ENCODE results near the gene FAM47E. TPM values are rescaled to one million over a fixed set of nuclear protein-coding genes. Genes with fewer than 3 reads are reported as not detected.

FAM47E gene
- polyA plus RNA-seq, 1 donor from 2014 or later, result 3.7 TPM

GRCh38 chr4:76271248-76271647 lies 19.7 kb downstream of the FAM47E start:
- H2AFZ ChIP-seq (ENCODE audit: low read depth, low read length), result no peak overlapping the region
- no peak for TF ChIP-seq SMC3 (conservative IDR thresholded peaks at IDR 0.05; ENCODE audit: poor library complexity)
- TF ChIP-seq TAF1 (IDR thresholded peaks at IDR 0.05; ENCODE audit: low read depth), result no peak
- no peak for TF ChIP-seq POLR2AphosphoS5 (IDR thresholded peaks at IDR 0.05)
- TF ChIP-seq CTCF (IDR thresholded peaks at IDR 0.05; ENCODE audit: poor library complexity, severe bottlenecking), result no peak
- TF ChIP-seq MXI1 (conservative IDR thresholded peaks at IDR 0.05; ENCODE audit: poor library complexity, severe bottlenecking), result no peak
- no peak for TF ChIP-seq EZH2 (IDR thresholded peaks at IDR 0.05; ENCODE audit: borderline replicate concordance, insufficient read depth, low read length, poor library complexity, severe bottlenecking)
- no peaks in the 10 kb centered on the region for H4K20me1 ChIP-seq (ENCODE audit: insufficient read depth)
- no peak overlapping the region for H3K9ac ChIP-seq (ENCODE audit: low read length)
- no peak overlapping the region for H3K27ac ChIP-seq (ENCODE audit: low read length)
- H3F3A ChIP-seq (ENCODE audit: insufficient read depth, low read length, poor library complexity, severe bottlenecking), result no peaks in the 10 kb centered on the region
- no peaks in the 10 kb centered on the region for H3K36me3 ChIP-seq (ENCODE audit: insufficient read depth, low read length)
- no peaks in the 10 kb centered on the region for H3K9me3 ChIP-seq (ENCODE audit: low read length)
- no peak overlapping the region for H3K4me2 ChIP-seq (ENCODE audit: low read length)
- no peaks in the 10 kb centered on the region for H3K79me2 ChIP-seq (replicated peaks; ENCODE audit: insufficient read depth, low read length)
- no peaks in the 10 kb centered on the region for H3K27me3 ChIP-seq (ENCODE audit: insufficient read depth, low read depth, low read length)
- H3K9me2 ChIP-seq (ENCODE audit: insufficient read depth, low read length), result no peaks in the 10 kb centered on the region
- H3K4me3 ChIP-seq (ENCODE audit: low read length), result no peak overlapping the region

GRCh38 chr4:76272073-76272472 lies 20.6 kb downstream of the FAM47E start:
- no peaks in the 10 kb centered on the region for H3K79me2 ChIP-seq (replicated peaks; ENCODE audit: insufficient read depth, low read length)
- TF ChIP-seq REST (IDR thresholded peaks at IDR 0.05; ENCODE audit: borderline replicate concordance), result no peak
- TF ChIP-seq EP300 (conservative IDR thresholded peaks at IDR 0.05; ENCODE audit: poor library complexity, severe bottlenecking), result no peak
- TF ChIP-seq POLR2AphosphoS5 (IDR thresholded peaks at IDR 0.05), result no peak
- no peak for TF ChIP-seq EZH2 (IDR thresholded peaks at IDR 0.05; ENCODE audit: borderline replicate concordance, insufficient read depth, low read length, poor library complexity, severe bottlenecking)
- TF ChIP-seq RAD21 (conservative IDR thresholded peaks at IDR 0.05), result no peak
- no peak for TF ChIP-seq MXI1 (conservative IDR thresholded peaks at IDR 0.05; ENCODE audit: poor library complexity, severe bottlenecking)
- TF ChIP-seq SMC3 (conservative IDR thresholded peaks at IDR 0.05; ENCODE audit: poor library complexity), result no peak
- TF ChIP-seq CTCF (IDR thresholded peaks at IDR 0.05; ENCODE audit: poor library complexity, severe bottlenecking), result no peak
- no peak for TF ChIP-seq TAF1 (IDR thresholded peaks at IDR 0.05; ENCODE audit: low read depth)
- H3K27me3 ChIP-seq (ENCODE audit: insufficient read depth, low read depth, low read length), result no peaks in the 10 kb centered on the region
- no peaks in the 10 kb centered on the region for H3K9me3 ChIP-seq (ENCODE audit: low read length)
- no peaks in the 10 kb centered on the region for H3K9me2 ChIP-seq (ENCODE audit: insufficient read depth, low read length)
- no peak overlapping the region for H3K4me3 ChIP-seq (ENCODE audit: low read length)
- H3K4me2 ChIP-seq (ENCODE audit: low read length), result no peak overlapping the region
- H2AFZ ChIP-seq (ENCODE audit: low read depth, low read length), result no peak overlapping the region
- no peaks in the 10 kb centered on the region for H3F3A ChIP-seq (ENCODE audit: insufficient read depth, low read length, poor library complexity, severe bottlenecking)
- no peaks in the 10 kb centered on the region for H4K20me1 ChIP-seq (ENCODE audit: insufficient read depth)
- no peak overlapping the region for H3K9ac ChIP-seq (ENCODE audit: low read length)
- no peaks in the 10 kb centered on the region for H3K36me3 ChIP-seq (ENCODE audit: insufficient read depth, low read length)
- no peak overlapping the region for H3K27ac ChIP-seq (ENCODE audit: low read length)

Measured in neural cell (in vitro differentiated cells).